ENCODE results near the gene DNAJC7. TPM values are rescaled to one million over a fixed set of nuclear protein-coding genes. Genes with fewer than 3 reads are reported as not detected.

The DNAJC7 gene
- total RNA-seq, 1 experiment from 2014 or later, result 147 TPM

GRCh38 chr17:41977991-41978390 is 39.2 kb downstream of the DNAJC7 start:
- H3K27ac Mint-ChIP-seq (ENCODE audit: unreplicated experiment), result no peak overlapping the region
- Histone ChIP-seq H3K9me3 (no peaks in the 10 kb centered on the region), H3K4me3 (ENCODE audit: low read depth, low read length) (no peak overlapping the region), H3K27me3 (replicated peaks; ENCODE audit: control insufficient read depth, insufficient read depth, low read length) (no peaks in the 10 kb centered on the region), H3K4me1 (0 out of 2 replicates have a peak, but pooled peaks cover 4% of the 10 kb centered on the region), H3K36me3 (ENCODE audit: control insufficient read depth, insufficient read depth, low read length) (peaks cover 8% of the 10 kb centered on the region)
- ChIA-PET POLR2A (no interaction called here), CTCF (interaction anchor here (1.0 kb wide), 1 partner anchor 31 kb away, joined by 4 read pairs; no protein-coding TSS in a partner anchor)
- TF ChIP-seq, protein P1, sequence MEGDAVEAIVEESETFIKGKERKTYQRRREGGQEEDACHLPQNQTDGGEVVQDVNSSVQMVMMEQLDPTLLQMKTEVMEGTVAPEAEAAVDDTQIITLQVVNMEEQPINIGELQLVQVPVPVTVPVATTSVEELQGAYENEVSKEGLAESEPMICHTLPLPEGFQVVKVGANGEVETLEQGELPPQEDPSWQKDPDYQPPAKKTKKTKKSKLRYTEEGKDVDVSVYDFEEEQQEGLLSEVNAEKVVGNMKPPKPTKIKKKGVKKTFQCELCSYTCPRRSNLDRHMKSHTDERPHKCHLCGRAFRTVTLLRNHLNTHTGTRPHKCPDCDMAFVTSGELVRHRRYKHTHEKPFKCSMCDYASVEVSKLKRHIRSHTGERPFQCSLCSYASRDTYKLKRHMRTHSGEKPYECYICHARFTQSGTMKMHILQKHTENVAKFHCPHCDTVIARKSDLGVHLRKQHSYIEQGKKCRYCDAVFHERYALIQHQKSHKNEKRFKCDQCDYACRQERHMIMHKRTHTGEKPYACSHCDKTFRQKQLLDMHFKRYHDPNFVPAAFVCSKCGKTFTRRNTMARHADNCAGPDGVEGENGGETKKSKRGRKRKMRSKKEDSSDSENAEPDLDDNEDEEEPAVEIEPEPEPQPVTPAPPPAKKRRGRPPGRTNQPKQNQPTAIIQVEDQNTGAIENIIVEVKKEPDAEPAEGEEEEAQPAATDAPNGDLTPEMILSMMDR (IDR thresholded peaks at IDR 0.05; ENCODE audit: insufficient read depth in 1 of 2, low read depth in 1 of 2, low read length in 1 of 2, severe bottlenecking in 1 of 2, unreplicated experiment in 1 of 2), result no peak
- DNase-seq, result no peak
- intact Hi-C loops (cut with micrococcal nuclease; ENCODE audit: unreplicated experiment), result no loop called here
- no peaks in the 10 kb centered on the region for H3K4me1 Mint-ChIP-seq (ENCODE audit: low read depth, unreplicated experiment)
- H3K4me3 Mint-ChIP-seq (ENCODE audit: unreplicated experiment), result no peak overlapping the region
- no peaks in the 10 kb centered on the region for H3K9me3 Mint-ChIP-seq (ENCODE audit: unreplicated experiment)
- no TSS peak for BruUV-seq (replicated peaks)
- H3K36me3 Mint-ChIP-seq (ENCODE audit: insufficient read depth, unreplicated experiment), result peaks cover 98% of the 10 kb centered on the region
- H3K27me3 Mint-ChIP-seq (ENCODE audit: insufficient read depth, unreplicated experiment), result no peaks in the 10 kb centered on the region

- BruUV-seq (replicated peaks), result no TSS peak
- H3K27ac Mint-ChIP-seq (ENCODE audit: unreplicated experiment), result no peak overlapping the region
- H3K4me1 Mint-ChIP-seq (ENCODE audit: low read depth, unreplicated experiment), result peaks cover 6% of the 10 kb centered on the region
- no peaks in the 10 kb centered on the region for H3K27me3 Mint-ChIP-seq (ENCODE audit: insufficient read depth, unreplicated experiment)
- CTCF ChIA-PET, result no interaction called here
- H3K4me3 ChIP-seq (ENCODE audit: low read depth, low read length), result no peak overlapping the region
- 0 out of 2 replicates have a peak, but pooled peaks cover 4% of the 10 kb centered on the region for H3K4me1 ChIP-seq
- POLR2A ChIA-PET, result no interaction called here
- no peak for DNase-seq
- intact Hi-C loops (cut with micrococcal nuclease; ENCODE audit: unreplicated experiment), result no loop called here
- peaks cover 10% of the 10 kb centered on the region for H3K36me3 ChIP-seq (ENCODE audit: control insufficient read depth, insufficient read depth, low read length)
- peaks cover 97% of the 10 kb centered on the region for H3K36me3 Mint-ChIP-seq (ENCODE audit: insufficient read depth, unreplicated experiment)
- H3K4me3 Mint-ChIP-seq (ENCODE audit: unreplicated experiment), result no peak overlapping the region
- H3K27me3 ChIP-seq (replicated peaks; ENCODE audit: control insufficient read depth, insufficient read depth, low read length), result no peaks in the 10 kb centered on the region
- no peaks in the 10 kb centered on the region for H3K9me3 ChIP-seq
- TF ChIP-seq, protein P1 (IDR thresholded peaks at IDR 0.05; ENCODE audit: insufficient read depth in 1 of 2, low read depth in 1 of 2, low read length in 1 of 2, severe bottlenecking in 1 of 2, unreplicated experiment in 1 of 2), result no peak
- no peaks in the 10 kb centered on the region for H3K9me3 Mint-ChIP-seq (ENCODE audit: unreplicated experiment)
Observed at GRCh38 chr17:41976142-41976768, 41.0 kb downstream of the DNAJC7 start.

DNA sequence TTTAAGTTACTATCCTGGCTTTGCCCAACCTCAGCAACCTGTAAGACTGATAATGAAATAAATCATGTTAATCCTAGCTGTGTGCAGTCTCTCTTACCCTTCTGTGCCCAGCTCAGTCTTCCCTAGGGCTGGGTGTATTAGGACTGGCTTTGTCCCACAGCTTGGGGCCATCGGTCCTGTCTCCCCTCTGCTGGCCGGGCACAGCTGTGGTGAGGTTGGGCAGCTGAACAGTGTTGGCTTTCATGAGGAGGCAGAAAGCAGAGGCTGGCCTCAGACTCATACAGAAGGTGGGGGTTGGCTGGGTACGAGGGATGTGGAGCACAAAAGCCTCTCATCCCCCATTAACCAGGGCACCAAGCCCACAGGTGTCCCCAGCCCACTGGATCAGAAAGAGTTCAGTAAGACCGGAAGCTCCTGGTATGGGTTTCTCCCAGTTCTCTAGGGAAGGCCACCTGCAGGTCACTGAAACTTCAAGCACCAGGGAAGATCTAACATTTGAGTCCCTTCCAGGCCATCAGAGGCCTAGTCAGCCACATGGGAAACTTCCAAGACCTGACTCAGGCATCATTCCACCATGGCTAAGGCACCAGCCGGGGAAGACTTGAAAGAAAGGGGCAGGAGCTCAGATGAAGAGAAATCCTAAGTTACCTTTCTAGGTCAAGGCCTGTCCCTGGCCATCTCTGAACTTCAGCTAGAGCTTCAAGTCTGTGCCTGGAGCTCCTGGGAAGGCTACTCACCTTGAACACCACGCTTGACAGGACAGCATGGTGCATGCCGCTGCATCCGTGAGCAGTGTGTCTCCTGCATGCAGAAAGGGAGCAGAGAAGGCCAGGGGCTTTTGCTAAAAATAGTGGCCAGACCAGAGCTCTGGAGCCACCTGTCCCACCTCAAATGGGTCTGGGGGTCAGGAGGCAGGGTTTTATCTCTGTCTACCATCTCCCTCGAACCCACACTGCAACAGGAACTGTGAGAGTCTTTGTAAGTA is 41.8 kb downstream of the DNAJC7 start:
- no peaks in the 10 kb centered on the region for H3K9me3 Mint-ChIP-seq (ENCODE audit: unreplicated experiment)
- H3K4me1 Mint-ChIP-seq (ENCODE audit: low read depth, unreplicated experiment), result peaks cover 6% of the 10 kb centered on the region
- H3K4me3 Mint-ChIP-seq (ENCODE audit: unreplicated experiment), result no peak overlapping the region
- no peak for DNase-seq
- no TSS peak for BruUV-seq (replicated peaks)
- H3K27ac Mint-ChIP-seq (ENCODE audit: unreplicated experiment), result no peak overlapping the region
- TF ChIP-seq, protein P1 (IDR thresholded peaks at IDR 0.05; ENCODE audit: insufficient read depth in 1 of 2, low read depth in 1 of 2, low read length in 1 of 2, severe bottlenecking in 1 of 2, unreplicated experiment in 1 of 2), result no peak
- POLR2A ChIA-PET, result interaction anchor here (0.5 kb wide), 1 partner anchor 9 kb away, joined by 10 read pairs; no protein-coding TSS in a partner anchor
- no peaks in the 10 kb centered on the region for H3K9me3 ChIP-seq
- H3K36me3 Mint-ChIP-seq (ENCODE audit: insufficient read depth, unreplicated experiment), result peaks cover 97% of the 10 kb centered on the region
- H3K36me3 ChIP-seq (ENCODE audit: control insufficient read depth, insufficient read depth, low read length), result peaks cover 7% of the 10 kb centered on the region
- H3K4me3 ChIP-seq (ENCODE audit: low read depth, low read length), result no peak overlapping the region
- H3K27me3 ChIP-seq (replicated peaks; ENCODE audit: control insufficient read depth, insufficient read depth, low read length), result no peaks in the 10 kb centered on the region
- intact Hi-C loops (cut with micrococcal nuclease; ENCODE audit: unreplicated experiment), result no loop called here
- H3K27me3 Mint-ChIP-seq (ENCODE audit: insufficient read depth, unreplicated experiment), result no peaks in the 10 kb centered on the region
- CTCF ChIA-PET, result interaction anchor here (0.5 kb wide), 1 partner anchor 112 kb away, joined by 4 read pairs; no protein-coding TSS in a partner anchor
- 0 out of 2 replicates have a peak, but pooled peaks cover 4% of the 10 kb centered on the region for H3K4me1 ChIP-seq

Data from Caco-2 (cell line).